Adrenal gland (tissue), 12 donors: ENCODE results near the gene TBC1D22A. TPM values are rescaled to one million over a fixed set of nuclear protein-coding genes. Genes with fewer than 3 reads are reported as not detected.

Experiments
- DNase-seq, 7 donors: peaks; one replicate each; pipeline ENCODE4 v3.0.0-alpha.2; 2019 to 2020
- H3K27ac ChIP-seq, 5 donors: fragments of 200-600 bp; sonication (generic) in 4 of 5; 1 replicate in 3 of 5; 2 replicates in 2 of 5; pipeline versions ENCODE4 v1.5.1 to v1.8.0; 2016 to 2020; ENCODE audit warnings: mild to moderate bottlenecking in 1 of 5
- H3K27me3 ChIP-seq: fragments of 200-600 bp; 2 replicates; pipeline ENCODE4 v1.8.0; 2021
- H3K36me3 ChIP-seq, 2 donors: fragments of 200-600 bp; replicated peaks in 1 of 2; 1 replicate in 1 of 2; 2 replicates in 1 of 2; pipeline versions ENCODE4 v1.5.1 to v1.8.0; 2018 to 2022
- H3K4me1 ChIP-seq, 2 donors: fragments of 200-600 bp; replicated peaks in 1 of 2; 1 replicate in 1 of 2; 2 replicates in 1 of 2; pipeline versions ENCODE4 v1.5.1 to v1.8.0; 2018 to 2021
- H3K4me3 ChIP-seq, 4 donors: fragments of 200-600 bp; sonication (generic) in 3 of 4; one replicate each; pipeline ENCODE4 v1.5.1; 2016 to 2018
- H3K9me3 ChIP-seq, 3 donors: fragments of 200-600 bp; sonication (generic) in 1 of 3; replicated peaks in 1 of 3; 1 replicate in 2 of 3; 2 replicates in 1 of 3; pipeline versions ENCODE4 v1.5.1 to v1.8.0; 2016 to 2021
- CTCF ChIP-seq, 6 experiments: fragments of 450-650 bp in 4 of 6; fragments of 200-600 bp in 2 of 6; sonication (generic) in 1 of 6; IDR thresholded peaks; 1 replicate in 5 of 6; 2 replicates in 1 of 6; pipeline versions ENCODE4 v1.5.1 to v1.8.0; 2016 to 2021; ENCODE audit warnings: antibody characterized with exemption in 6 of 6, mild to moderate bottlenecking in 2 of 6, moderate library complexity in 1 of 6
- POLR2A ChIP-seq, 2 donors: fragments of 450-650 bp; IDR thresholded peaks; one replicate each; pipeline ENCODE4 v1.6.1; 2017; ENCODE audit warnings: antibody characterized with exemption in 2 of 2, mild to moderate bottlenecking in 2 of 2, moderate library complexity in 1 of 2
- WGBS, 4 donors: extraction: QIAGEN DNeasy Blood & Tissue Kit in 2 of 4; methylation state at CpG; one replicate each; pipeline versions ENCODE4 v1.1.5 to v1.1.7; 2013 to 2017; 5-methylcytosine and 5-hydroxymethylcytosine counted together
- intact Hi-C, 2 donors: fragments of 100-400 bp; cut with DNase I; formaldehyde crosslinking; loops; one replicate each; pipeline versions ENCODE4 v1.14.1 to v1.15.0; 2022 to 2023
- polyA plus RNA-seq, 3 donors: library from polyadenylated mRNA; stranded (reverse); fragments of 200-250 nt in 2 of 3; fragments of 350-450 nt in 1 of 3; fragmentation: Illumina TruSeq in 1 of 3; extraction: RNeasy Lipid Tissue Mini Kit (QIAGEN cat#74804) in 1 of 3; gene quantifications; one replicate each; pipeline ENCODE4 v1.2.3, GENCODE V29; 2013 to 2014
- total RNA-seq, 9 donors: library from RNA; depleted of rRNA in 4 of 9; stranded (reverse); fragments of >200 nt in 4 of 9; fragments of 120-200 nt in 1 of 9; fragmentation: NEBNext Ultra II Directional in 1 of 9; extraction: Animal tissue kit (Norgen Biotek cat#: 25700) in 1 of 9; gene quantifications; one replicate each; pipeline versions ENCODE4 v1.1.0 to v1.2.4, GENCODE V29; 2013 to 2023
- donor health status: healthy with polysubstance abuse.
- donor health status: Bipolar disorder and iron deficiency.
- donor health status: DM: yes; HTN: yes; CAD: no.
- donor health status: DM: no; HTN: no; CAD: no.
- donor health status: DM: no; HTN: no; CAD: no.
- donor health status: DM: yes; HTN: yes; CAD: no.

TBC1D22A gene
- total and polyA plus RNA-seq, 12 donors: 11.5 to 44.2 (median 28.1) TPM

- Histone ChIP-seq H3K36me3 (no peaks in the 10 kb centered on the region), H3K4me3 (no peak overlapping the region), H3K9me3 (no peaks in the 10 kb centered on the region), H3K27ac (no peak overlapping the region), H3K27me3 (no peaks in the 10 kb centered on the region), H3K4me1 (no peaks in the 10 kb centered on the region)
- no peak for DNase-seq
- intact Hi-C loops: no loop called here
- 93 to 99% (median 98%) methylated on average over 15 of the region's 15 CpGs for WGBS, 4 donors
- no peak for TF ChIP-seq POLR2A (IDR thresholded peaks at IDR 0.05)
- no peak for TF ChIP-seq CTCF (IDR thresholded peaks at IDR 0.05)
These were observed 298.3 kb downstream of the TBC1D22A start for GRCh38 chr22:47060718-47061117.

- Histone ChIP-seq H3K4me1 (no peaks in the 10 kb centered on the region), H3K4me3 (no peak overlapping the region), H3K27ac (no peak overlapping the region), H3K9me3 (no peaks in the 10 kb centered on the region), H3K27me3 (no peaks in the 10 kb centered on the region), H3K36me3 (no peaks in the 10 kb centered on the region)
- TF ChIP-seq POLR2A (IDR thresholded peaks at IDR 0.05) (no peak), CTCF (IDR thresholded peaks at IDR 0.05) (no peak)
- 92 to 93% (median 93%) methylated on average over 14 of the region's 14 CpGs for WGBS, 4 donors
- no peak for DNase-seq
- intact Hi-C loops: no loop called here
These were observed 298.8 kb downstream of the TBC1D22A start for GRCh38 chr22:47061226-47061625.

- DNase-seq: no peak
- intact Hi-C loops: no loop called here
- H3K27me3 ChIP-seq: no peaks in the 10 kb centered on the region
- H3K36me3 ChIP-seq: no peaks in the 10 kb centered on the region
- no peak overlapping the region for H3K27ac ChIP-seq
- H3K4me1 ChIP-seq: no peaks in the 10 kb centered on the region
- TF ChIP-seq POLR2A (IDR thresholded peaks at IDR 0.05) (no peak), CTCF (IDR thresholded peaks at IDR 0.05) (no peak)
- WGBS, 4 donors: 91 to 97% (median 95%) methylated on average over 10 of the region's 10 CpGs
- H3K9me3 ChIP-seq: no peaks in the 10 kb centered on the region
- H3K4me3 ChIP-seq: no peak overlapping the region
These were observed 299.7 kb downstream of the TBC1D22A start for GRCh38 chr22:47062126-47062525.

GRCh38 chr22:47063071-47063509 lies 300.6 kb downstream of the TBC1D22A start:
- no peaks in the 10 kb centered on the region for H3K4me1 ChIP-seq
- no peaks in the 10 kb centered on the region for H3K27me3 ChIP-seq
- WGBS, 4 donors: 84 to 98% (median 93%) methylated on average over 5 to 14 of the region's 14 CpGs
- intact Hi-C loops: no loop called here
- no peaks in the 10 kb centered on the region for H3K36me3 ChIP-seq
- no peaks in the 10 kb centered on the region for H3K9me3 ChIP-seq
- DNase-seq: no peak
- no peak for TF ChIP-seq POLR2A (IDR thresholded peaks at IDR 0.05)
- TF ChIP-seq CTCF (IDR thresholded peaks at IDR 0.05): no peak
- H3K4me3 ChIP-seq: no peak overlapping the region
- no peak overlapping the region for H3K27ac ChIP-seq
